WERI-Rb-1 (cell line): ENCODE results near the gene SCN11A.

ENCODE experiments used
- DNase-seq: peaks from one replicate; pipeline ENCODE4 v3.0.0-alpha.2; 2020
- H3K27ac ChIP-seq: fragments of 250-450 bp; sonication (Bioruptor Pico); 2 replicates; pipeline ENCODE4 v1.5.1; 2020; ENCODE audit warnings: mild to moderate bottlenecking, moderate library complexity
- H3K27me3 ChIP-seq: fragments of 250-450 bp; sonication (Bioruptor Pico); 2 replicates; pipeline ENCODE4 v1.5.1; 2021; ENCODE audit warnings: mild to moderate bottlenecking, low read depth, moderate library complexity; ENCODE audit not compliant: insufficient read depth, severe bottlenecking
- H3K36me3 ChIP-seq: fragments of 250-450 bp; sonication (Bioruptor Pico); 2 replicates; pipeline ENCODE4 v1.5.1; 2020; ENCODE audit warnings: mild to moderate bottlenecking, moderate library complexity
- H3K4me3 ChIP-seq: 2 replicates; pipeline ENCODE4 v1.5.1; 2011; ENCODE audit warnings: low read depth, mild to moderate bottlenecking, control low read depth, low read length
- H3K9me3 ChIP-seq: fragments of 250-450 bp; sonication (Bioruptor Pico); 2 replicates; pipeline ENCODE4 v1.5.1; 2021; ENCODE audit warnings: mild to moderate bottlenecking, moderate library complexity; ENCODE audit not compliant: severe bottlenecking
- CTCF ChIP-seq: IDR thresholded peaks from 2 replicates; pipeline ENCODE4 v1.5.1; 2011; ENCODE audit warnings: low read depth, mild to moderate bottlenecking, control low read depth, inconsistent platforms, low read length

Gene SCN11A

GRCh38 chr3:39098473-39099000, 46.8 kb upstream of the SCN11A start:
- no peak overlapping the region for H3K27ac ChIP-seq
- H3K27me3 ChIP-seq, result no peaks in the 10 kb centered on the region
- H3K36me3 ChIP-seq, result peaks cover 66% of the 10 kb centered on the region
- no peaks in the 10 kb centered on the region for H3K9me3 ChIP-seq
- DNase-seq, result no peak
- no peak for TF ChIP-seq CTCF
- no peak overlapping the region for H3K4me3 ChIP-seq

- DNase-seq, result no peak
- peaks cover 73% of the 10 kb centered on the region for H3K36me3 ChIP-seq
- H3K27ac ChIP-seq, result no peak overlapping the region
- no peak overlapping the region for H3K4me3 ChIP-seq
- H3K9me3 ChIP-seq, result no peaks in the 10 kb centered on the region
- no peak for TF ChIP-seq CTCF
- no peaks in the 10 kb centered on the region for H3K27me3 ChIP-seq
These were observed 46.1 kb upstream of the SCN11A start for GRCh38 chr3:39097716-39098472.

- no peak for TF ChIP-seq CTCF
- peaks cover 80% of the 10 kb centered on the region for H3K36me3 ChIP-seq
- no peak for DNase-seq
- no peak overlapping the region for H3K4me3 ChIP-seq
- H3K9me3 ChIP-seq, result no peaks in the 10 kb centered on the region
- H3K27ac ChIP-seq, result no peak overlapping the region
- no peaks in the 10 kb centered on the region for H3K27me3 ChIP-seq
These were observed 45.0 kb upstream of the SCN11A start for GRCh38 chr3:39096775-39097174.

- no peak for DNase-seq
- Histone ChIP-seq H3K4me3 (no peak overlapping the region), H3K27me3 (no peaks in the 10 kb centered on the region), H3K9me3 (no peaks in the 10 kb centered on the region), H3K36me3 (peaks cover 87% of the 10 kb centered on the region), H3K27ac (no peak overlapping the region)
- no peak for TF ChIP-seq CTCF
These were observed 44.0 kb upstream of the SCN11A start for GRCh38 chr3:39095778-39096177.

GRCh38 chr3:39094851-39095677, 43.3 kb upstream of the SCN11A start:
- no peak for TF ChIP-seq CTCF
- DNase-seq, result no peak
- peaks cover 86% of the 10 kb centered on the region for H3K36me3 ChIP-seq

More at GRCh38 chr3:39094851-39095677, 43.3 kb upstream of the SCN11A start:
- Histone ChIP-seq H3K4me3 (no peak overlapping the region), H3K27ac (no peak overlapping the region), H3K27me3 (no peaks in the 10 kb centered on the region), H3K9me3 (no peaks in the 10 kb centered on the region)
